SU-DHL-6 (cell line): ENCODE results near the gene ELL3.

Experiments used
- EZH2phosphoT487 ChIP-seq: fragments of 200-600 bp; sonication (generic), shearing (Covaris generic); conservative IDR thresholded peaks from 2 replicates; pipeline ENCODE4 v1.6.1; 2018; ENCODE audit warnings: mild to moderate bottlenecking, antibody characterized with exemption, low read length, moderate library complexity, mixed read lengths
- TF ChIP-seq, protein P1 (sequence below): fragments of 200-600 bp; sonication (generic); IDR thresholded peaks from one replicate; pipeline ENCODE4 v1.5.1; 2017; ENCODE audit warnings: antibody characterized with exemption, mild to moderate bottlenecking, low read length, moderate library complexity; ENCODE audit not compliant: insufficient read depth, poor library complexity, severe bottlenecking

DNA sequence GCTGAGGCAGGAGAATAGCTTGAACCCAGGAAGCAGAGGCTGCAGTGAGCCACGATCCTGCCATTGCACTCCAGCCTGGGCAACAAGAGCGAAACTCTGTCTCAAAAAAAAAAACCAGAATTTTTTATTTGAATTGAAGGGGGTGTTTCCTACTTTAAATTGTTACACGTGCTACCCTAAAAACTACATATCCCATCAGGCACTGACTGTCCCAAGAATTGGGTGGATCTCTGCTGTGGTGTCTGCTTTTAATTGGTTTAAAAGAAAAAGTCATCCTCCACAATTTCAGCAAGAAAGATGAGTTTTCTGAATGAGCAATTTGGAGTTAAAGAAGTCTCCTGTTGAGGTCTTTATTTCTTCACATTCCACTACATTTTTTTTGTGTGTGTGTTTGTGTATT lies 28.4 kb downstream of the ELL3 start:
- TF ChIP-seq, protein P1, sequence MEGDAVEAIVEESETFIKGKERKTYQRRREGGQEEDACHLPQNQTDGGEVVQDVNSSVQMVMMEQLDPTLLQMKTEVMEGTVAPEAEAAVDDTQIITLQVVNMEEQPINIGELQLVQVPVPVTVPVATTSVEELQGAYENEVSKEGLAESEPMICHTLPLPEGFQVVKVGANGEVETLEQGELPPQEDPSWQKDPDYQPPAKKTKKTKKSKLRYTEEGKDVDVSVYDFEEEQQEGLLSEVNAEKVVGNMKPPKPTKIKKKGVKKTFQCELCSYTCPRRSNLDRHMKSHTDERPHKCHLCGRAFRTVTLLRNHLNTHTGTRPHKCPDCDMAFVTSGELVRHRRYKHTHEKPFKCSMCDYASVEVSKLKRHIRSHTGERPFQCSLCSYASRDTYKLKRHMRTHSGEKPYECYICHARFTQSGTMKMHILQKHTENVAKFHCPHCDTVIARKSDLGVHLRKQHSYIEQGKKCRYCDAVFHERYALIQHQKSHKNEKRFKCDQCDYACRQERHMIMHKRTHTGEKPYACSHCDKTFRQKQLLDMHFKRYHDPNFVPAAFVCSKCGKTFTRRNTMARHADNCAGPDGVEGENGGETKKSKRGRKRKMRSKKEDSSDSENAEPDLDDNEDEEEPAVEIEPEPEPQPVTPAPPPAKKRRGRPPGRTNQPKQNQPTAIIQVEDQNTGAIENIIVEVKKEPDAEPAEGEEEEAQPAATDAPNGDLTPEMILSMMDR, result no peak
- no peak for TF ChIP-seq EZH2phosphoT487
